ENCODE results near the gene EIF4ENIF1. TPM values are rescaled to one million over a fixed set of nuclear protein-coding genes. Genes with fewer than 3 reads are reported as not detected.

The EIF4ENIF1 gene

Small RNAs within 50 kb of the gene (small RNA-seq; reads per million reads assigned to genes)
- not detected for gene AL096701.2 (ENCODE audit: insufficient read depth)
- not detected for gene RNU6-28P (ENCODE audit: insufficient read depth)
